ENCODE measurements around the gene POLR3K.

The POLR3K gene

GRCh38 chr16:79151-80054, 26.0 kb upstream of the POLR3K start:
- DNase-seq (ENCODE audit: low read depth in 1 of 2, low spot score in 1 of 2): no peak

GRCh38 chr16:78444-79150, 25.2 kb upstream of the POLR3K start:
- DNase-seq (ENCODE audit: low read depth in 1 of 2, low spot score in 1 of 2): no peak

- peak; percentile 67 to 70 for DNase-seq (ENCODE audit: low read depth in 1 of 2, low spot score in 1 of 2)
These were observed 24.5 kb upstream of the POLR3K start, which contains the start of gene MPG for GRCh38 chr16:77807-78443. Gene MPG, plus strand, starts transcription at chr16:78225. Its CDS starts 85 bp downstream, at chr16:78310.

- DNase-seq (ENCODE audit: low read depth in 1 of 2, low spot score in 1 of 2): peak in 1 of 2 donors; percentile 24
These were observed 23.9 kb upstream of the POLR3K start for GRCh38 chr16:77273-77806.

GRCh38 chr16:76535-77272, 23.3 kb upstream of the POLR3K start:
- no peak for DNase-seq (ENCODE audit: low read depth in 1 of 2, low spot score in 1 of 2)

GRCh38 chr16:75580-76501, 22.4 kb upstream of the POLR3K start:
- DNase-seq (ENCODE audit: low read depth in 1 of 2, low spot score in 1 of 2): no peak

GRCh38 chr16:74747-75334, 21.4 kb upstream of the POLR3K start:
- no peak for DNase-seq (ENCODE audit: low read depth in 1 of 2, low spot score in 1 of 2)

GRCh38 chr16:74051-74746, 20.8 kb upstream of the POLR3K start:
- DNase-seq (ENCODE audit: low read depth in 1 of 2, low spot score in 1 of 2): no peak

GRCh38 chr16:72561-73548, 19.4 kb upstream of the POLR3K start, which contains the start of gene RHBDF1:
Gene RHBDF1, minus strand, starts transcription at chr16:72631. Its CDS starts 7,616 bp downstream, at chr16:65015.
- no peak for DNase-seq (ENCODE audit: low read depth in 1 of 2, low spot score in 1 of 2)

GRCh38 chr16:71540-72401, 18.4 kb upstream of the POLR3K start:
- DNase-seq (ENCODE audit: low read depth in 1 of 2, low spot score in 1 of 2): no peak

- DNase-seq (ENCODE audit: low read depth in 1 of 2, low spot score in 1 of 2): no peak
These were observed 17.8 kb upstream of the POLR3K start for GRCh38 chr16:71210-71539.

- no peak for DNase-seq (ENCODE audit: low read depth in 1 of 2, low spot score in 1 of 2)
These were observed 15.8 kb upstream of the POLR3K start for GRCh38 chr16:69181-69580.

GRCh38 chr16:67884-68789, 14.7 kb upstream of the POLR3K start:
- DNase-seq (ENCODE audit: low read depth in 1 of 2, low spot score in 1 of 2): no peak

GRCh38 chr16:67183-67791, 13.9 kb upstream of the POLR3K start:
- DNase-seq (ENCODE audit: low read depth in 1 of 2, low spot score in 1 of 2): no peak

Data from activated CD4-positive, alpha-beta T cell treated with anti-CD3 and anti-CD28 coated beads, Interleukin-2, amount 50 U/mL, for 24 hours (primary cell).